GM19099 (cell line): ENCODE data around the gene TMEM60.

ENCODE experiments used
- POLR2A ChIP-seq: IDR thresholded peaks from 3 replicates; pipeline ENCODE4 v1.6.1; 2011; ENCODE audit warnings: low read depth; ENCODE audit not compliant: insufficient read length; ENCODE audit errors: extremely low read depth

The TMEM60 gene

DNA sequence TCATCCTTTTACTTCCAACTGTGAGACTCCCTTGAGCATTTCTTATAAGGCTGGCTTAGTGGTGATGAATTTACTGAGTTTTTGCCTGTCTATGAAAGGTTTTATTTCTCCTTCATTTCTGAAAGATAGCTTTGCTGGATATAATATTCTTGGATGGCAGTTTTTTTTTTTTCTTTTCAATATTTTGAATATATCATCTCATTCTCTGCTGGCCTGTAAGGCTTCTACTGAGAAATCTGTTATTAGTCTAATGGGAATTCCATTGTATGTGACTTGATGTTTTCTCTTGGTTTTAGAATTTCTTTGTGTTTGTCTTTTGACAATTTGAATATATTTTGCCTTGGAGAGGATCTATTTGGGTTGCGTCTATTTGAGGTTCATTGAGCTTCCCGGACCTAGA, 22.7 kb upstream of the TMEM60 start:
- no peak for TF ChIP-seq POLR2A

DNA sequence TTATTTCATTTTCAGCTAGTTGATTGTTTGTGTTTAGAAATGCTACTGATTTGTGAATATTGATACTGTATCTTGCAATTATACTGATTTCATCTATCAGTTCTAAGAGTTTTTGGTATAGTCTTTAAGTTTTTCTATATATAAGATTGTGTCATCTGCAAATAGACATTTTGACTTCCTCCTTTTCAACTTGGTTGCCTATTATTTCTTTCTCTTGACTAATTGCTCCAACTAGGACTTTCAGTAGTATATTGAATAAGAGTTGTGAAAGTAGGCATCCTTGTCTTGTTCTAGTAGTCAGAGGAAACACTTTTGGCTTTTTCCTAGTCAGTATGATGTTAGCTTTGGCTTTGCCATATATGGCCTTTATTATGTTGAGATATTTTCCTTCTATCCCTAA, 20.8 kb upstream of the TMEM60 start:
- TF ChIP-seq POLR2A, result no peak

DNA sequence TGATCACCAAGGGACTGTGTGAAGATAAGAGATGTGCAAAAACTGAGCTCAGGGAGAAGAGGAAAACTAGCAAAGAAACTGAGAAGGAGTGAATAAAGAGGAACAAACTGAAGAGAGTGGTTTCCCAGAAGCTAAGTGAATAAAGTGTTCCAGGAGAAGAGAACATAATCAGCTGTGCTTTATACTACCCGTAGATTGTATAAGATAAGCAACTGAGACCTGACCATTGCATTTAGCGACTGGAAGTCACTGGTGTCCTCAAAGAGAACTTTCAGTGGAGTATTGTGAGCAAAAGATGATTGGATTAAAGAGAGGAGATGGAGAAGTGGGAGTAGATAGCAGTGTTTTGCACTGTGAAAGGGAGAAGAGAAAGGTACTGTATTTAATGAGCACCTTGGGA, 14.9 kb upstream of the TMEM60 start:
- TF ChIP-seq POLR2A, result no peak

DNA sequence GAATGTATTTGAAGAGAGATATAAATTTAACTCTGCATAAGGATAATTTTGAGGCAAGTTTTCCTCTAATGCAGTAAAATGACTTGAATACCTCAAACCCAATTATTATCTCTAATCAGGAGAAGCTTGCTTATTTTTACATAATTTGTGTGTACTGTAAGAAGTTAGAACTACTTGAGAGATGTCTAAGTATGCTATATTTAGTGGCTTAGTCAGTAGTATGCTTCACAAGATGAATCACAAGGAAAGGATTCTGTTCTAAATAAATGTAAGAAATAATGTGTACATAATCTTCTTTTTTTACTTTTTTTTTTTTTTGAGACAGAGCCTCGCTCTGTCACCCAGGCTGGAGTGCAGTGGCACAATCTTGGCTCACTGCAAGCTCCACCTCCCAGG, 14.1 kb upstream of the TMEM60 start:
- TF ChIP-seq POLR2A, result no peak

DNA sequence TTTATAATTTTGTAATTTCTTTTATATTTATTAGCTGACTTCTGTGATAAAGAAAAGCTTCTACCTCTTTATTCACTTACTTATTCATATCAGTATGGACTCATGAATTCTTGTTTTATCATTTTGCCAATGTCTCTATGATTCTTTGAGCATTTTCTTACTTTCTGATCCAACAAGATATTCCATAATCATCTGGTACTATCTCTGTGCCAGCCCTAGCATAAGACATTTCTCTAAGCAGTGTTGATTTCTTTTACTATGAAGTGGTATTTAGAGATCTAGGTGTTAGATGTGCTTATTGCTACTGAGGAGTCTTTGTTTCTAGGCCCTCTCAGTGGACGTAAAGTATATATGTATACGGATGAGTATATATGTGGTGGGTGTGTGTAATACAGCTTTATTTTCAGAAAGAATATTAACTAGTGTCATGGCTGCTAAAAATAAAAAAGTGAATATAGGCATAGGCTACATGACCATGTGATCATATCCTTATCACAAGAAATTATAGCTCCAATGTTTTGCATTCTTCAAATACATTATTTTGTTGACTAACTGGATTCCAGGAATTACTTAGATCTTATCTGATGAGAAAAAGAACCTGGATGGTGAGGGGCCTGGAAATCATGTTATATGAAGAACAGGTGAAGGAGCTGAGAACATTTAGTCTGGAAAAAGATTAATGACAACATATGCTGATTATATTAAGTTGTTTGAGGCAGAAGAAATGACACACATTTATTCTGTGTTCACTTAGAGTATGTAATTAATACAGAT, 13.5 kb upstream of the TMEM60 start:
- TF ChIP-seq POLR2A, result no peak

DNA sequence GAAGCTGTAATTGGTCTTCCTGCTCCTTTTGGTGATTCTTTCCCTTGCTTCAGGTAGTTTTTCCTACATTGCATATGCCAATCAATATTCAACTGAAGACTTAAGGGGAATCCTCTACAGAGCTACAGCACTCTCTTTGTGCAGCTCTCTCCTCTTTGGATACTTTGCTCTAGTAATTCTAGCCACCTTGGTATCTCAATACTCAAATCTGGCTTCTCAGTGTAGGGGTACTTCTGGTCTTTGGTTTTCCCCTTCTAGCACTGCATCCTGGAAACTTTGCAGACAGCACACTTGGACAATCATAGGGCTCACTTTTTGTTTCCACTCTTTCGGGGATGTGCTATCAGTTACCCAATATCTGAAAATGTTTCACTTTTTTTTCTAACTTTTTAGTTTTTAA, 10.3 kb upstream of the TMEM60 start:
- TF ChIP-seq POLR2A, result no peak

DNA sequence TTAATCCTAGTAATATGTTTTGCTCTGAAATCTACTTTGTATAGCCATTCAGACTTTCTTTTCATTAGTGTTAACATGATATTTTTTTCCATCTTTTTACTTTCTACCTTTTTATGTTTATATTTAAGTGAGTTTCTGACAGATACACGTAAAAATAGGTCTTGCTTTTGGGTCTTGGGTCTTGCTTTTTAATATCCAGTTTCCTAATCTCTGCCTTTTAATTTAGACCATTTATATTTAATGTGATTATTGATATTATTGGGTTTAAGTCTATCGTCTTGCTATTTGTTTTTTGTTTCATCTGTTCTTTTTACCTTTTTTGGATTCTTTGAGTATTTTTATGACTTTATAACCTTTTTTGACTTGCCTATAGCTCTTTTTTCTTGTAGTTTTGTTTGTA, 8.2 kb upstream of the TMEM60 start:
- no peak for TF ChIP-seq POLR2A

DNA sequence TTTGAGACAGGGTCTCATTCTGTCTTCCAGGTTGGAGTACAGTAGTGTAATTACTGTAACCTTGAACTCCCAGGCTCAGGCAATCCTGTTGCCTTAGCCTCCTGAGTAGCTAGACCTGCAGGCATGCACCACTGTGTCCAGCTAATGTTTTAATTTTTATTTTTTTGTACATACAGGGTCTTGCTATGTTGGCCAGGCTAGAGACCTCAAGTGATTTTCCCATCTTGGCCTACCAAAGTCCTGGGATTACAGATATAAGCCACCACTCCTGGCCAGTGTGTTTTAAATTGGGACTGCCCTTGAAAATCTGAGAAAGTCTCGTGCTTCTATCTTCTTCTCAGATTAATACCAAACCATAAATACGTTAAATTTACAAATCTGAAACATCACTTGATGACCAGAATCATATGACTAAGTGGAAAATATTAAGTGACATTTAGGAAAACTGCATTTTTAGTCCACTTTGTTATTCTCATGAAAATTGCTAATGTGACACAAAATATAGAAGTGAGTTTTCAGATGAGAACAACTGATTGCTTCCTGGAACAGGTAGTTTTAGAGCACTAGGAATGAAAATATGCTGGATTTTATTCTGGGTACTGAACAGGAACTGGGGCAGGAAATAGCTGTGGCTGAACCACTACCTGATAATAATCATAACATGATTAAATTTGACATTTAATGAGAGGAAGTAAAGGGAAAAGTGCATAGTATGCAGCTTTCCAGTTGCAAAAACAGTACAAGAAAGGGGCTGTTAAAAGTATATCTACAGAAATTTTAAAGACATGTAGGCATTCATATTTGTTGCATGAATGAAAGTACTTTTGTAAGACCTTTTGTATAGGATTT, 4.5 kb upstream of the TMEM60 start:
- no peak for TF ChIP-seq POLR2A

DNA sequence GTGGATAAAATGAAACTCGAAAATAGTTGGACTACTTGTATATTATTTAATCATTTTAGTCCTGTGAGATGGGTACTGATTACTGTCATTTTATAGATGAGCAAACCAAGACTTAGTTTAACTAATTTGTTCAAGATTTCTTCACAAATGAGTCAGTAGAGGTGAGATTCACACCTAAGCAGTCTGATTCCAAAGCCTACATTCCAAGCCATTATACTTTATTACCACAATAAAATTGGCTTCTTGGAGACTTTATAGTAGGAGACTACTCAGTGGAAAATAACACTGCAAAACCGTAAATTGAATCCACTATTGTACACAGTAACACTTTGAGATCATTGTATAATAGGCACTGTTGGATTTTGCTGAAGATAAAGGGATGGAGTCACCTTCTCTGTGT, 2.5 kb upstream of the TMEM60 start:
- TF ChIP-seq POLR2A, result no peak

DNA sequence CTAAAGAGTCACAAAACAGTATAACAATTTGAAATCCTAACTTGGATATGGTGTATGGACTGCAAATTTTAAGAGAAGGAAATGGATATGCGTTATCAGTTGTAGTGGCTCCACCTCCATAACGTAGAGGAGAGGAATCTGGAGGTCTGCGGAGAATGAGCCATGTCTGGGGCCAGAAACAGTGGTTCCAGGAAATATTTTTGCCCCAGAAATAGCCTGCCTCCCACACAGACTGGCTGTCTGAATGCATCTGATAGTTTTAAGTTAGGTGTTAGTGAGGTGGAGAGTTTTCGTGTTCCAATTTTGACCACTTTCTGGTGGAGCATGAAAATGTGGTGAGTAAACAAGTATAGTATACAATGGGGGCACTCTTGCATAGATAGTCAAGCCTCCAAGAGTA, 1.9 kb upstream of the TMEM60 start:
- TF ChIP-seq POLR2A, result no peak

DNA sequence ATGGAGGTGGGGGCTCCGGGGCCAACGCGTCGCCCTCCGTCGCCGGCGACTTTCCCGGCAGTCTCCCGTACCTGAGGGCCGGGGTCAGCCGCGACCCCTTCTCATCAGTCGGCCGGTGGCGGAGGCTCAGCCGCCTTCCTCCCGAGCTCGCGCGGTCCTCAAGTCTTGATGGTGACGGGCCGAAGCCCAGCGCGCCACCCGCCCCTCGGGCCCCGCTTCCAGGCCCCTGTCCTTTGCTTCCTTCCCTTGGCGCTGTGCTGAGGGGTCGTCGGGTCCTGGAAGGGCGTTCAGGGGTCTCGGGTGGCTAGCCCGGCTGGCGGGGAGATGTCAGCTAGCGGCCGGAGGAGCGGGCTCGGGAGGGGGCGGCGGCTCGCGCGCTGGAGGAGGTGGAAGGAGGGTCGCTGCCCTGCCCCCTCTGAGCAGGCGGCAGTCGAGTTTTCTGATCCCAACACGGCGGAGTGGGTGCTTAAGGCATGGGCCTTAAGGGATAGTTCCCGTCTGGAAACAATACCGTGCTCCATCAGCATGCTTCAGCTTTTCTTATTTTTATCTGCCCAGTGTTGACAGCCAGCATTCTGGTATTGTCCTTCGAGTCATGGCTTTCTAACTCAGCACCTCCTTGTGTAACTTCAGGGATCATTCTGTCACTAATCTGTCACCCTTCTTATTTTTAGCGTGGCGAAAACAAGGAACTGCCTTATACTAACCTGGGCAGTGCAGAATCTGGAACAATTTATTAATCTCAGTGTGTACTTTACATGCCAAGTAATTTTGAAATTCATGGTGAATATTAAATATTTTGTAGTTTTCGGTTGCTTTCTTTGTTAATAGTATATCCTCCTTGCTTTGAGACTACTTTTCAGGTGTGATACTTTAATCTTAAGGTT, 1.1 kb upstream of the TMEM60 start:
- TF ChIP-seq POLR2A, result no peak

DNA sequence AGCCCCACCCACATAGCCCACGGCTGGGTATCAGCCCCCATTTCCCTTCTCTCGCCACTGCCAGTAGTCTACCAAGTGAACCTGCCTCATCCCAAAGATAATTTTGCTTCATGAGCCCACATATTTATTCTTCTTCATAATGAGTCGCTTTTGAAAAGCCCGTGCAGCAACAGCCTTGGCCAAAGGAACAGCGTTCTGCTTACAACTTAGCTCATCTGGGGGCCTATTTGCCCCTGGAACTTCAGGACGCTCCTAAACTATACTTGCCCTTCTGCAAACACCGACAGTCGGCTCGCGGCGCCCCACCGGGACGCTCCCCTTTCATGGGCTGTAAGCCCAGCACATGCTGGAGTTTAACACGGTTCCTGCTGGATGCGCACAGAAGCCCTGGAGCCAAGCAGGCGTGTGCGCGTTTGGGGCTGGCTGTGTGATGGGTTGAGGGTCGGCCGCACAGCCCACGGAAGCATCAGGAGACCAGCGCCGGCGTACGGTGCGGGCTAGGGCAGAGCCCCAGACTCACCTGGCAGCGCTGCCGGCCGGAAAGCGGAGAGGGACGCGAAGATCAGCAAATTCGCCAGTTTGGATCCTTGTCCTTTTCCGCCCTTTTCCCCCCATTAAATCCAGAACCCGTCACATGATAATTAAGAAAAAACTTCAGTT, 370 bp downstream of the TMEM60 start:
- peak; percentile 44 for TF ChIP-seq POLR2A

DNA sequence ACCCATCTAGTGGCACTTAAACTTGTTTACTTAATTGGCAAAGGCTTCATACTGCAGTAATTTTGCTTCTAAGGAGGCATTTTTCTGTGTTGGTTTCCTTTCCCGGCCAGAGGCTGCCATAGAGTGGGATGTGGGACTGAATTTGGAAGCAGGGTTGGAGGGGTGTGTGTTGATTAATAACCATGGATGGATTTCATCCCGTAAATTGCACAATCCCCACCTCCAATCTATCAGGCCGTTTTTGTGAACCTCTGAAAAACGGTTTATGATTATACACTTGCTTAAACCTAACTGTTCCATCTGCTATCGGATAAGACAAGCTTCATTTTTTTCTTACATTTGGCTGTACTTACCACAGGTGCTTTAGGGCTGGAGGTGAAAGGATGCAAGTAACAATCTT, 1.3 kb downstream of the TMEM60 start:
- no peak for TF ChIP-seq POLR2A

DNA sequence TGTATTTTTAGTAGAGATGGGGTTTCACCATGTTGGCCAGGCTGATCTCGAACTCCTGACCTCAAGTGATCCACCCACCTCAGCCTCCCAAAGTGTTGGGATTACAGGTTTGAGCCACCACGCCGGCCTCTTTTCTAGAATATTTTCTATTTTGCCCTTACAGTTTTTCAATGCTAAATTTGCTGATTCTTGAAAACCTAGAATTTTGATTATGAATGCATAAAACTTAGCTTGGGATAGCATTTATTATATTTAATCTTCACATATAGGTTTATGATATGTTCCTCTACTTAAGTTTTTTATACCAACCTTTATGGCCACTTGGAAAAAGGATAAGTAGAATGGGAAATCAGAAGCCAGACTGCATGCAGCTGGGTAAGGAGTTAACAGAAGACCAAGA, 2.1 kb downstream of the TMEM60 start:
- TF ChIP-seq POLR2A, result no peak

DNA sequence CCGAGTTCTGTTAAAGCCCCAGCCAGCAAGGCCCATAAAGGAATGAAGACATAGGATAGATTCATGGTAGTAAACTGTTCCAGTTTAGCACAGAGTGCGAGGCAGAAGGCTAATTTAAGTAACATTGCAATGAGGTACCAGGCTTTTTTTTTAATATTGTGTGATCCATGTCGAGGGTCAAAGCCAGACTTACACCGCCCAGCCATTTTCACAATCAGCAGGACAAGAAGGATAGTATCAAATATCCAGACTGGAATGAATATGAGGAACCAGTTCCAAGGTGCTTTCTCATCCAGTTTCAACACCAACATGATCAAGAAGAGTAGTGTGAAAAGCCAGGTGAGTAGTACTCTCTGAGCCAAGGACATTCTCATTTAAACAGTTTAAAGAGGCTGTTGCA, 4.2 kb downstream of the TMEM60 start:
- TF ChIP-seq POLR2A, result no peak
